H1 (cell line): ENCODE measurements around the gene VPS13D. TPM values are rescaled to one million over a fixed set of nuclear protein-coding genes. Genes with fewer than 3 reads are reported as not detected.

Experiments
- CTCF ChIA-PET: fragments of 300-600 bp; sonication (Branson Sonifier 250); formaldehyde crosslinking; loops from one replicate; lab custom pipeline; 2021; ENCODE audit not compliant: partially characterized antibody; lab: Charles Lee
- POLR2A ChIA-PET: fragments of 300-600 bp; sonication (Branson Sonifier 250); formaldehyde crosslinking; loops from one replicate; lab custom pipeline; 2021; ENCODE audit warnings: inconsistent platforms; ENCODE audit not compliant: partially characterized antibody; lab: Charles Lee
- DNase-seq, 2 experiments: peaks; one replicate each; pipeline versions ENCODE4 v3.0.0 to v3.0.0-alpha.2; 2010 to 2022; ENCODE audit warnings: low spot score in 2 of 2, low read depth in 1 of 2, mixed read lengths in 1 of 2
- FAIRE-seq: peaks from 2 replicates; lab custom pipeline; 2011; peaks lifted over from hg19 to GRCh38; lab: Jason Lieb, UNC
- H2AFZ ChIP-seq: 2 replicates; pipeline ENCODE4 v1.8.1; 2012; ENCODE audit warnings: low read length, inconsistent platforms
- H2AK5ac ChIP-seq: 2 replicates; pipeline ENCODE4 v1.6.1; 2013; ENCODE audit warnings: low read depth, low read length
- H2BK120ac ChIP-seq: replicated peaks from 2 replicates; pipeline ENCODE3; 2013; ENCODE audit warnings: low read depth, low read length, inconsistent platforms
- H2BK12ac ChIP-seq: 2 replicates; pipeline ENCODE4 v1.6.1; 2013; ENCODE audit warnings: low read depth, low read length
- H2BK15ac ChIP-seq: 2 replicates; pipeline ENCODE4 v1.6.1; 2013; ENCODE audit warnings: low read length
- H2BK20ac ChIP-seq: 2 replicates; pipeline ENCODE4 v1.6.1; 2013; ENCODE audit warnings: low read length
- H2BK5ac ChIP-seq: 2 replicates; pipeline ENCODE4 v1.6.1; 2013; ENCODE audit warnings: low read depth, low read length
- H3K14ac ChIP-seq: 2 replicates; pipeline ENCODE4 v1.6.1; 2013; ENCODE audit warnings: inconsistent platforms; ENCODE audit not compliant: insufficient read length
- H3K18ac ChIP-seq: 2 replicates; pipeline ENCODE4 v1.6.1; 2013; ENCODE audit warnings: low read length; ENCODE audit errors: extremely low read depth
- H3K23ac ChIP-seq: 2 replicates; pipeline ENCODE4 v1.6.1; 2013; ENCODE audit warnings: inconsistent platforms; ENCODE audit not compliant: insufficient read length
- H3K23me2 ChIP-seq: 2 replicates; pipeline ENCODE4 v1.6.1; 2013; ENCODE audit warnings: low read depth, low read length
- H3K27ac ChIP-seq: 2 replicates; pipeline ENCODE4 v1.6.1; 2011; ENCODE audit warnings: low read depth, low read length, inconsistent platforms
- H3K27me3 ChIP-seq, 4 experiments: replicated peaks in 1 of 4; 1 replicate in 1 of 4; 2 replicates in 3 of 4; pipeline versions ENCODE4 v1.6.1 to v1.8.1; 2011 to 2013; ENCODE audit warnings: low read length in 3 of 4, mild to moderate bottlenecking in 3 of 4, inconsistent platforms in 2 of 4, mixed read lengths in 2 of 4, moderate library complexity in 1 of 4; ENCODE audit not compliant: control insufficient read depth in 3 of 4, insufficient read depth in 3 of 4; ENCODE audit errors: extremely low read depth in 1 of 4
- H3K36me3 ChIP-seq, 4 experiments: 2 replicates each; pipeline versions ENCODE4 v1.6.1 to v1.8.1; 2011 to 2013; ENCODE audit warnings: mild to moderate bottlenecking in 4 of 4, low read length in 3 of 4, moderate library complexity in 2 of 4, control low read depth in 1 of 4, inconsistent platforms in 1 of 4; ENCODE audit not compliant: insufficient read depth in 4 of 4, control insufficient read depth in 2 of 4
- H3K4ac ChIP-seq: replicated peaks from 2 replicates; pipeline ENCODE3; 2013; ENCODE audit warnings: low read length, low read depth, mixed read lengths, inconsistent platforms; ENCODE audit not compliant: insufficient read length
- H3K4me1 ChIP-seq, 4 experiments: replicated peaks in 1 of 4; 1 replicate in 1 of 4; 2 replicates in 3 of 4; pipeline versions ENCODE4 v1.6.1 to v1.8.1; 2011 to 2013; ENCODE audit warnings: low read length in 3 of 4, inconsistent platforms in 2 of 4, mixed read lengths in 1 of 4; ENCODE audit not compliant: insufficient read depth in 4 of 4, control insufficient read depth in 3 of 4
- H3K4me2 ChIP-seq, 2 experiments: 2 replicates each; pipeline versions ENCODE4 v1.6.1 to v1.8.1; 2011 to 2013; ENCODE audit warnings: low read depth in 2 of 2, low read length in 2 of 2, control low read depth in 1 of 2, inconsistent platforms in 1 of 2, mild to moderate bottlenecking in 1 of 2; ENCODE audit not compliant: insufficient read depth in 1 of 2
- H3K4me3 ChIP-seq, 4 experiments: fragments of 200-600, 300-600 bp in 1 of 4; sonication (generic), shearing (Covaris generic), sonication (Bioruptor Twin) in 1 of 4; 2 replicates each; pipeline versions ENCODE4 v1.5.1 to v1.8.1; 2011 to 2016; ENCODE audit warnings: low read length in 4 of 4, low read depth in 3 of 4, control low read depth in 2 of 4, inconsistent platforms in 2 of 4, mild to moderate bottlenecking in 2 of 4, mixed read lengths in 1 of 4, moderate library complexity in 1 of 4; ENCODE audit not compliant: insufficient read depth in 2 of 4; ENCODE audit errors: extremely low read depth in 1 of 4
- H3K56ac ChIP-seq: replicated peaks from 2 replicates; pipeline ENCODE3; 2013; ENCODE audit warnings: low read depth, mild to moderate bottlenecking, mixed read lengths, low read length, inconsistent platforms; ENCODE audit not compliant: insufficient read length
- H3K79me1 ChIP-seq: 2 replicates; pipeline ENCODE4 v1.6.1; 2013; ENCODE audit warnings: low read depth, low read length, control low read depth
- H3K79me2 ChIP-seq, 2 experiments: 2 replicates each; pipeline versions ENCODE4 v1.6.1 to v1.8.1; 2012 to 2013; ENCODE audit warnings: low read length in 2 of 2, mild to moderate bottlenecking in 2 of 2, inconsistent platforms in 1 of 2; ENCODE audit not compliant: insufficient read depth in 2 of 2, control insufficient read depth in 1 of 2
- H3K9ac ChIP-seq, 4 experiments: replicated peaks in 1 of 4; 1 replicate in 1 of 4; 2 replicates in 3 of 4; pipeline versions ENCODE4 v1.6.1 to v1.8.1; 2011 to 2013; ENCODE audit warnings: low read depth in 3 of 4, low read length in 3 of 4, control low read depth in 2 of 4, mild to moderate bottlenecking in 2 of 4, moderate library complexity in 2 of 4, inconsistent platforms in 1 of 4; ENCODE audit errors: extremely low read depth in 1 of 4
- H3K9me3 ChIP-seq, 2 experiments: 2 replicates each; pipeline versions ENCODE4 v1.6.1 to v1.8.1; 2012 to 2013; ENCODE audit warnings: mild to moderate bottlenecking in 2 of 2, moderate library complexity in 2 of 2, control low read depth in 1 of 2, inconsistent platforms in 1 of 2, low read depth in 1 of 2, low read length in 1 of 2, mixed read lengths in 1 of 2; ENCODE audit not compliant: insufficient read depth in 2 of 2
- H4K20me1 ChIP-seq, 2 experiments: replicated peaks in 1 of 2; 2 replicates each; pipeline versions ENCODE3 to v1.8.1; 2011 to 2013; ENCODE audit warnings: inconsistent platforms in 2 of 2, low read length in 2 of 2, mild to moderate bottlenecking in 1 of 2; ENCODE audit not compliant: insufficient read depth in 2 of 2, control insufficient read depth in 1 of 2
- H4K5ac ChIP-seq: 2 replicates; pipeline ENCODE4 v1.6.1; 2013; ENCODE audit warnings: low read length, low read depth, mixed read lengths, inconsistent platforms; ENCODE audit not compliant: insufficient read length
- H4K8ac ChIP-seq: 2 replicates; pipeline ENCODE4 v1.8.0; 2013; ENCODE audit warnings: mild to moderate bottlenecking, moderate library complexity, low read length, inconsistent platforms; ENCODE audit not compliant: insufficient read depth; ENCODE audit errors: extremely low read depth
- H4K91ac ChIP-seq: replicated peaks from 2 replicates; pipeline ENCODE3; 2013; ENCODE audit warnings: low read length, mixed read lengths, inconsistent platforms; ENCODE audit not compliant: insufficient read length
- BCL11A ChIP-seq, 2 experiments: IDR thresholded peaks; one replicate each; pipeline ENCODE4 v1.6.1; 2011; ENCODE audit warnings: low read depth in 2 of 2, low read length in 2 of 2, mild to moderate bottlenecking in 2 of 2
- CBX8 ChIP-seq: fragments of 300-800, 300-1000 bp; sonication (generic); IDR thresholded peaks from 2 replicates; pipeline ENCODE4 v1.7.1; 2016; ENCODE audit warnings: low read depth, low read length, borderline replicate concordance
- HDAC6 ChIP-seq: IDR thresholded peaks from one replicate; pipeline ENCODE4 v1.7.1; 2012; ENCODE audit warnings: low read depth, mild to moderate bottlenecking, inconsistent platforms, low read length, moderate library complexity
- KDM1A ChIP-seq: fragments of 200-600, 300-600 bp; sonication (generic); IDR thresholded peaks from 2 replicates; pipeline ENCODE4 v1.7.1; 2016; ENCODE audit warnings: mild to moderate bottlenecking, low read length, borderline replicate concordance
- SP1 ChIP-seq: IDR thresholded peaks from 2 replicates; pipeline ENCODE4 v1.6.1; 2011; ENCODE audit warnings: low read depth, low read length
- SP4 ChIP-seq: IDR thresholded peaks from 2 replicates; pipeline ENCODE4 v1.6.1; 2012; ENCODE audit warnings: low read length, inconsistent platforms
- SRF ChIP-seq: IDR thresholded peaks from 2 replicates; pipeline ENCODE4 v1.6.1; 2011; ENCODE audit warnings: mild to moderate bottlenecking, low read depth, low read length, moderate library complexity
- SUZ12 ChIP-seq: fragments of 200-600 bp; sonication (generic); IDR thresholded peaks from 2 replicates; pipeline ENCODE4 v1.6.1; 2012; ENCODE audit warnings: mild to moderate bottlenecking, inconsistent platforms, low read length, moderate library complexity, mixed read lengths
- TBP ChIP-seq: IDR thresholded peaks from 2 replicates; pipeline ENCODE4 v1.6.1; 2011; ENCODE audit warnings: low read depth, low read length, improper control_type of control experiment
- WGBS, 2 experiments: shearing (Covaris generic) in 1 of 2; methylation state at CpG; one replicate each; pipeline versions ENCODE4 v1.1.6 to v1.1.7; 2013 to 2015; ENCODE audit warnings: low lambda C conversion rate in 2 of 2, mixed read lengths in 2 of 2, inconsistent platforms in 1 of 2, low coverage in 1 of 2, missing lambda C conversion rate in 1 of 2; ENCODE audit not compliant: insufficient replicate concordance in 2 of 2, insufficient coverage in 1 of 2, insufficient read length in 1 of 2; ENCODE audit errors: extremely low coverage in 1 of 2, missing lambda C conversion rate in 1 of 2; 5-methylcytosine and 5-hydroxymethylcytosine counted together
- polyA plus RNA-seq, 7 experiments: library from polyadenylated mRNA; depleted of rRNA in 3 of 7; stranded (reverse) in 5 of 7; unstranded in 2 of 7; fragments of >200 nt in 5 of 7; fragments of 200-250 nt in 2 of 7; gene quantifications; 1 replicate in 5 of 7; 2 replicates in 1 of 7; 4 replicates in 1 of 7; pipeline versions ENCODE4 v1.2.1 to v1.2.3, GENCODE V29; 2011 to 2013; ENCODE audit warnings: missing spikeins in 2 of 7, mixed read lengths in 2 of 7
- total RNA-seq: library from RNA; stranded (reverse); fragmentation: NEBNext Ultra II Directional; extraction: Animal tissue kit (Norgen Biotek cat#: 25700); gene quantifications from 2 replicates; pipeline ENCODE4 v1.2.1, GENCODE V29; 2021

The VPS13D gene
- total and polyA plus RNA-seq, 2 of the 8 experiments (the other 6 are each of a cell fraction or from before 2014, with no cell fraction given), result 10.9 to 31.2 TPM

GRCh38 chr1:12480041-12480440, 250.2 kb downstream of the VPS13D start:
- Histone ChIP-seq H3K18ac (no peak overlapping the region), H3K23me2 (no peaks in the 10 kb centered on the region), H2BK120ac (no peak overlapping the region), H3K4ac (no peak overlapping the region), H3K36me3 (no peaks in the 10 kb centered on the region; a peak in 1 of 8 replicates), H3K4me2 (no peak overlapping the region), H2BK15ac (no peak overlapping the region), H3K56ac (no peak overlapping the region), H2BK12ac (no peak overlapping the region), H3K79me2 (no peaks in the 10 kb centered on the region), H3K23ac (no peak overlapping the region), H3K4me3 (no peak overlapping the region), H2BK5ac (no peak overlapping the region), H4K8ac (no peak overlapping the region), H2BK20ac (no peak overlapping the region), H3K9ac (no peak overlapping the region), H3K27me3 (no peaks in the 10 kb centered on the region), H4K5ac (no peak overlapping the region), H3K4me1 (peaks cover 0 to 9% (median 2%) of the 10 kb centered on the region in 4 experiments; a peak in 3 of 7 replicates), H2AK5ac (no peak overlapping the region), H3K9me3 (no peaks in the 10 kb centered on the region), H4K20me1 (no peaks in the 10 kb centered on the region), H2AFZ (no peak overlapping the region), H3K79me1 (no peaks in the 10 kb centered on the region), H3K14ac (no peak overlapping the region), H3K27ac (no peak overlapping the region), H4K91ac (no peak overlapping the region)
- CTCF ChIA-PET, result interaction anchor here (0.8 to 1.0 kb wide), 4 partner anchors 10 to 179 kb away, joined by 3 read pairs; no protein-coding TSS in a partner anchor
- WGBS, 2 experiments, result 97% methylated on average over 3 of the region's 3 CpGs; no CpG with 5 or more reads in 1 of the 2 experiments
- POLR2A ChIA-PET, result no interaction called here
- DNase-seq (no peak), FAIRE-seq (no peak)
- TF ChIP-seq SP4 (no peak), KDM1A (no peak), SP1 (no peak), CBX8 (no peak), HDAC6 (no peak), TBP (no peak), BCL11A (IDR thresholded peaks at IDR 0.05; ENCODE audit: low read depth in 2 of 2, low read length in 2 of 2) (no peak), SRF (no peak), SUZ12 (no peak)
